C4-2B (cell line): ENCODE measurements around the gene SPDYE5.
"Not testable (repeated sequence)": the region's sequence is repeated elsewhere in the genome, so short reads cannot be mapped to it uniquely, and the experiment has no call there.

Source experiments
- ZFX ChIP-seq: fragments of 450-650 bp; IDR thresholded peaks from 2 replicates; pipeline ENCODE4 v1.6.1; 2017
- TF ChIP-seq, protein P1 (sequence below): fragments of 450-650 bp; conservative IDR thresholded peaks from 2 replicates; pipeline ENCODE4 v1.5.1; 2017; ENCODE audit warnings: mild to moderate bottlenecking

GRCh38 chr7:75509033-75509432, 16.9 kb downstream of the SPDYE5 start:
- TF ChIP-seq, protein P1, sequence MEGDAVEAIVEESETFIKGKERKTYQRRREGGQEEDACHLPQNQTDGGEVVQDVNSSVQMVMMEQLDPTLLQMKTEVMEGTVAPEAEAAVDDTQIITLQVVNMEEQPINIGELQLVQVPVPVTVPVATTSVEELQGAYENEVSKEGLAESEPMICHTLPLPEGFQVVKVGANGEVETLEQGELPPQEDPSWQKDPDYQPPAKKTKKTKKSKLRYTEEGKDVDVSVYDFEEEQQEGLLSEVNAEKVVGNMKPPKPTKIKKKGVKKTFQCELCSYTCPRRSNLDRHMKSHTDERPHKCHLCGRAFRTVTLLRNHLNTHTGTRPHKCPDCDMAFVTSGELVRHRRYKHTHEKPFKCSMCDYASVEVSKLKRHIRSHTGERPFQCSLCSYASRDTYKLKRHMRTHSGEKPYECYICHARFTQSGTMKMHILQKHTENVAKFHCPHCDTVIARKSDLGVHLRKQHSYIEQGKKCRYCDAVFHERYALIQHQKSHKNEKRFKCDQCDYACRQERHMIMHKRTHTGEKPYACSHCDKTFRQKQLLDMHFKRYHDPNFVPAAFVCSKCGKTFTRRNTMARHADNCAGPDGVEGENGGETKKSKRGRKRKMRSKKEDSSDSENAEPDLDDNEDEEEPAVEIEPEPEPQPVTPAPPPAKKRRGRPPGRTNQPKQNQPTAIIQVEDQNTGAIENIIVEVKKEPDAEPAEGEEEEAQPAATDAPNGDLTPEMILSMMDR = not testable (repeated sequence)
- not testable (repeated sequence) for TF ChIP-seq ZFX
